K562 treated with DMSO at 1 percent for 12 hours (cell line): ENCODE results near the gene SPRYD7. TPM values are rescaled to one million over a fixed set of nuclear protein-coding genes. Genes with fewer than 3 reads are reported as not detected.

ENCODE experiments used
- total RNA-seq: library from RNA; unstranded; fragments of 300-600 nt; gene quantifications from 2 replicates; pipeline ENCODE4 v1.2.3, GENCODE V29; 2022; ENCODE audit not compliant: insufficient read depth

SPRYD7 gene, protein sequence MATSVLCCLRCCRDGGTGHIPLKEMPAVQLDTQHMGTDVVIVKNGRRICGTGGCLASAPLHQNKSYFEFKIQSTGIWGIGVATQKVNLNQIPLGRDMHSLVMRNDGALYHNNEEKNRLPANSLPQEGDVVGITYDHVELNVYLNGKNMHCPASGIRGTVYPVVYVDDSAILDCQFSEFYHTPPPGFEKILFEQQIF
- 3.6 and 5.5 TPM in 2 replicates for total RNA-seq

DNA sequence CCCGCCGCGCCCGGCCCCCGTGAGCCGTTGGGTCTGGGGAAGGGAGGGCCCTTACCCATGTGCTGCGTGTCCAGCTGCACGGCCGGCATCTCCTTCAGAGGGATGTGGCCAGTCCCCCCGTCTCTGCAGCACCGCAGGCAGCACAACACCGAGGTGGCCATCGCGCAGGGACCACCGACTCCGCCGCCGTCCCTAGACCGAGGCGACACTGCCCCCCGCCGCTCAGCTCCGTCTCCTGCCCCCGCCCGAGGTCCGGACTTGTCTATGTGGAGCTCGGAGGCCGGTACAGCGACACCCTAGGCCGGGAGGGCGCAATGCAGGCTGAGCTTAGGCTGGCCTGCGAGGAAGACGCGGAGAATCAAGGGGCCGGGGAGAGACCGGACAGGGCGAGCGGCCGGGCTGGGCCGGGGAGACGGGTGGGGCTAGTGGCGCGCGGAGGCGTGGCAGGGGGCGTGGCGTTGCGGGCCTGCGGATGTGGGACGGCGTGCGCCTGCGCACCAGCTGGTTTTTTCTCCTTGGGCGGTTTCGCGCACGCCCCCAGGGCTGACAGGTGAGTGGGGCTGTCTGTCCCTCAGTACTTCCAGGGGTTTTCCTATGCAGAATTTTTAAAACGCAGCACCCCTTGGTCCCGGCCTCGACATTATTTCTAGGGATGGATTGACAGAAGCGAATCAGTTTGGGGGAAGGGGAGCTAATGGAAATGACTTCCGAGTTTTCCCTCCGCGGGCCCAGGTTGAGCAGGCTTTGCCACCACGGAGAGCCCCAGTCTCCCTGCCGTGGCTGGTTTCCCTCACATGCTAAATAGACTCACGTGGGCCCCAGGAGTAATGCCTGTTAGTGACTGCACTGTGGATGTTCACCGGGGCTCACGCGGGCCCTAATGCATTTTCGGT, at the start of gene SPRYD7:
SPRYD7 (minus strand) TSS at position 266 of the 893 bp plus-strand sequence; CDS start at position 161, 105 bp downstream.

Other genes starting within 250 kb of the SPRYD7 start
- 31.3 and 41.3 TPM in 2 replicates for gene EBPL, start 244.9 kb downstream of the SPRYD7 start, total RNA-seq
- gene KPNA3, start 143.7 kb downstream of the SPRYD7 start, total RNA-seq, result 4.8 and 16.6 TPM in 2 replicates
- 7.6 and 18.7 TPM in 2 replicates for gene TRIM13, start 60.7 kb upstream of the SPRYD7 start, total RNA-seq
- 0.68 and 0.77 TPM in 2 replicates for gene KCNRG, start 79.1 kb upstream of the SPRYD7 start, total RNA-seq